ENCODE measurements around the gene ZNF84. TPM values are rescaled to one million over a fixed set of nuclear protein-coding genes. Genes with fewer than 3 reads are reported as not detected.

ZNF84 gene
- total and polyA plus RNA-seq, 4 experiments from 2014 or later, result 15.5 to 46.2 (median 28.9) TPM

GRCh38 chr12:133108150-133108549 is 70.8 kb downstream of the ZNF84 start:
- Histone ChIP-seq H3K9me3 (ENCODE audit: control insufficient read depth in 1 of 2, low read length in 2 of 2) (peaks cover 9 to 75% of the 10 kb centered on the region in 2 donors), H3K4me1 (ENCODE audit: insufficient read depth, low read length) (no peaks in the 10 kb centered on the region), H3K4me3 (ENCODE audit: low read length in 2 of 2) (no peak overlapping the region), H3K27ac (ENCODE audit: low read depth, low read length) (no peak overlapping the region), H3K27me3 (ENCODE audit: insufficient read depth, low read length) (no peaks in the 10 kb centered on the region), H3K36me3 (ENCODE audit: insufficient read depth, low read length) (peaks cover 23% of the 10 kb centered on the region)
- intact Hi-C loops (cut with micrococcal nuclease), result no loop called here
- DNase-seq, result no peak
- Mint-ChIP-seq H3K36me3 (peaks cover 60 to 61% of the 10 kb centered on the region in 2 donors), H3K27me3 (no peaks in the 10 kb centered on the region), H3K4me1 (peaks cover 0 to 1% (median 0%) of the 10 kb centered on the region in 4 donors), H3K27ac (no peak overlapping the region), H3K9me3 (peaks cover 0 to 96% (median 87%) of the 10 kb centered on the region in 8 donors), H3K4me3 (no peak overlapping the region)
- CTCF ChIA-PET (ENCODE audit: partially characterized antibody), result no interaction called here
- POLR2A ChIA-PET (ENCODE audit: partially characterized antibody), result no interaction called here

Other genes starting within 250 kb of the ZNF84 start
- gene GOLGA3, start 208.6 kb upstream of the ZNF84 start, total RNA-seq, result 10 to 100 TPM; 64.1 to 67.6 TPM
- gene GOLGA3, start 208.6 kb upstream of the ZNF84 start, polyA plus RNA-seq, result 10 to 100 TPM in 1 of 2 donors, under 1 TPM in 1; 0.35 to 12.5 TPM
- gene CHFR, start 149.9 kb upstream of the ZNF84 start, total RNA-seq, result 10 to 100 TPM; 67.6 to 79.4 TPM
- gene CHFR, start 149.9 kb upstream of the ZNF84 start, polyA plus RNA-seq, result 10 to 100 TPM; 31.6 to 33.6 TPM
- gene ZNF605, start 81.2 kb upstream of the ZNF84 start, total RNA-seq, result 10 to 100 TPM; 16.5 to 17.2 TPM
- 1 to 10 TPM in 1 of 2 donors, under 1 TPM in 1; 0.59 to 2.1 TPM for gene ZNF605, start 81.2 kb upstream of the ZNF84 start, polyA plus RNA-seq
- gene ZNF26, start 51.1 kb upstream of the ZNF84 start, total RNA-seq, result 10 to 100 TPM; 25.9 to 28.2 TPM
- gene ZNF26, start 51.1 kb upstream of the ZNF84 start, polyA plus RNA-seq, result 10 to 100 TPM; 13.7 to 15.4 TPM
- 10 to 100 TPM; 25.2 to 28.2 TPM for gene ZNF140, start 43.4 kb downstream of the ZNF84 start, total RNA-seq
- gene ZNF140, start 43.4 kb downstream of the ZNF84 start, polyA plus RNA-seq, result 10 to 100 TPM; 24.6 to 26.2 TPM
- 1 to 10 TPM; 6.2 to 7.3 TPM for gene ZNF891, start 92.8 kb downstream of the ZNF84 start, total RNA-seq
- gene ZNF891, start 92.8 kb downstream of the ZNF84 start, polyA plus RNA-seq, result under 1 TPM; 0.37 to 0.75 TPM
- 10 to 100 TPM; 17.4 to 19.6 TPM for gene ZNF10, start 93.1 kb downstream of the ZNF84 start, total RNA-seq
- 10 to 100 TPM in 1 of 2 donors, 1 to 10 TPM in 1; 8.1 to 11.3 TPM for gene ZNF10, start 93.1 kb downstream of the ZNF84 start, polyA plus RNA-seq
- 10 to 100 TPM; 34.9 to 39.6 TPM for gene ZNF268, start 144.0 kb downstream of the ZNF84 start, total RNA-seq
- 10 to 100 TPM; 18.5 to 19.6 TPM for gene ZNF268, start 144.0 kb downstream of the ZNF84 start, polyA plus RNA-seq
- not detected for gene ANHX, start 198.4 kb downstream of the ZNF84 start, total RNA-seq
- not detected for gene ANHX, start 198.4 kb downstream of the ZNF84 start, polyA plus RNA-seq

All from CD4-positive, alpha-beta memory T cell (primary cell).